OCI-LY1 (cell line): ENCODE data around the gene RDH11.

Experiments used
- EZH2 ChIP-seq: fragments of 200-600 bp; sonication (generic), shearing (Covaris generic); IDR thresholded peaks from 2 replicates; pipeline ENCODE4 v1.8.0; 2017; ENCODE audit warnings: borderline replicate concordance, mixed run types, mild to moderate bottlenecking, antibody characterized with exemption, low read length, moderate library complexity, mixed read lengths
- TF ChIP-seq, protein P1 (sequence below): fragments of 200-600 bp; sonication (generic), shearing (Covaris generic); IDR thresholded peaks from 2 replicates; pipeline ENCODE4 v1.5.1; 2017; ENCODE audit warnings: mild to moderate bottlenecking, antibody characterized with exemption, low read length, moderate library complexity, mixed read lengths

DNA sequence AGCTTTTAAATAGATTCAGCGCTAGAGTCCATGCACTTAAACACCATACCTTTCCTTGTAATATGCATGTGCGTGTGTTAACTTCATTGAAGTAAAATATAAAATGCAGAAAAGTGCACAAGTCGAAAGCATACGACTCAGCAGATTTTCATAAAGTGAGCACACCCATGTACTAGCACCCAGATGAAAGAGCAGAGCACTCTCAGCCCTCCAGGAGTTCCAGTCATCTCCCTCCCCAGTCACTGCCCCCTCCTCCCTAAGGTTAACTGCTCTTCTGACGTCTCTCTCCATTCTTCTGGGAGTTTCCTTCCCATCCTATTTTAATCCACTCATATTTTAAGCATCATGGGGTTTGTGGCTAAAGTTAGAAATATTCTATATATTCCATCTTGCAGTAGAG lies 26.3 kb upstream of the RDH11 start:
- TF ChIP-seq, protein P1, sequence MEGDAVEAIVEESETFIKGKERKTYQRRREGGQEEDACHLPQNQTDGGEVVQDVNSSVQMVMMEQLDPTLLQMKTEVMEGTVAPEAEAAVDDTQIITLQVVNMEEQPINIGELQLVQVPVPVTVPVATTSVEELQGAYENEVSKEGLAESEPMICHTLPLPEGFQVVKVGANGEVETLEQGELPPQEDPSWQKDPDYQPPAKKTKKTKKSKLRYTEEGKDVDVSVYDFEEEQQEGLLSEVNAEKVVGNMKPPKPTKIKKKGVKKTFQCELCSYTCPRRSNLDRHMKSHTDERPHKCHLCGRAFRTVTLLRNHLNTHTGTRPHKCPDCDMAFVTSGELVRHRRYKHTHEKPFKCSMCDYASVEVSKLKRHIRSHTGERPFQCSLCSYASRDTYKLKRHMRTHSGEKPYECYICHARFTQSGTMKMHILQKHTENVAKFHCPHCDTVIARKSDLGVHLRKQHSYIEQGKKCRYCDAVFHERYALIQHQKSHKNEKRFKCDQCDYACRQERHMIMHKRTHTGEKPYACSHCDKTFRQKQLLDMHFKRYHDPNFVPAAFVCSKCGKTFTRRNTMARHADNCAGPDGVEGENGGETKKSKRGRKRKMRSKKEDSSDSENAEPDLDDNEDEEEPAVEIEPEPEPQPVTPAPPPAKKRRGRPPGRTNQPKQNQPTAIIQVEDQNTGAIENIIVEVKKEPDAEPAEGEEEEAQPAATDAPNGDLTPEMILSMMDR = no peak
- no peak for TF ChIP-seq EZH2
